GM18511 (cell line): ENCODE data around the gene MAP4K2.
"Not testable (repeated sequence)": the region's sequence is repeated elsewhere in the genome, so short reads cannot be mapped to it uniquely, and the experiment has no call there.

ENCODE experiments used
- ATAC-seq: cut with Tn5 transposase; IDR thresholded peaks from one replicate; pipeline ENCODE4 v1.9.1; 2021; ENCODE audit warnings: mild to moderate bottlenecking, moderate library complexity; ENCODE audit not compliant: unreplicated experiment

The MAP4K2 gene

DNA sequence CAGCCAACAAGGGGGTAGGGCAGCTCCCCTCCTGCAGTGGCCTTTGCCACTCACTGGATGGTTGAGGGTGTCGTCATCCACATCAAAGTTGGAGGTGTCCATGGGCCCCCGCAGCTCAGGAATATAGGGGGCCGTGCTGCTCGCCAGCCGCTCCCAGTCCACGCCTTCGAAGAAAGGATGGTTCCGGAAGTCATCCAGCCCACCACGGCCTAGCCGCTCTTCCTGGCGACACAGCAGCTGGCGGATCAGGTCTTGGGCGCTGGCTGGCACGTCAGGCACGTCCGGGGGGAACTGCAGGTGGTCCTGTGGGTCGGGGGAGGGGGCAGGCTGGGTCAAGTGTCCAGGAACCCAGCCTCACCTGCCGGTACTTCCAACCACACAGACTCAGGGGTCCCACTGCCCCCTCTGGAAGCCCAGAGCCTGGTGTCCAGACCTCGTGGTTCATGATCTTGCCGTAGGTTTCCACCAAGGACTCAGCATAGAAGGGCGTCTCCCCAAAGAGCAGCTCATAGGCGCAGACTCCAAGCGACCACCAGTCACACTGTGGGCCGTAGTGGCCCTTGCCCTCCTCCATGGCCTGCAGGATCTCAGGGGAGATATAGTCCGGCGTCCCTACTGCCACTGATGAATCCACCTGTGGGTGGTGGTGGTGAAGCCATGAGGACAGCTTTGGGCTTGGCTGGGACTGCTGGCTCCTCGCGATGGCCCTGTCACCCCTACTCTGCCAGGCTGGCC lies 35.8 kb upstream of the MAP4K2 start:
- no peak for ATAC-seq

DNA sequence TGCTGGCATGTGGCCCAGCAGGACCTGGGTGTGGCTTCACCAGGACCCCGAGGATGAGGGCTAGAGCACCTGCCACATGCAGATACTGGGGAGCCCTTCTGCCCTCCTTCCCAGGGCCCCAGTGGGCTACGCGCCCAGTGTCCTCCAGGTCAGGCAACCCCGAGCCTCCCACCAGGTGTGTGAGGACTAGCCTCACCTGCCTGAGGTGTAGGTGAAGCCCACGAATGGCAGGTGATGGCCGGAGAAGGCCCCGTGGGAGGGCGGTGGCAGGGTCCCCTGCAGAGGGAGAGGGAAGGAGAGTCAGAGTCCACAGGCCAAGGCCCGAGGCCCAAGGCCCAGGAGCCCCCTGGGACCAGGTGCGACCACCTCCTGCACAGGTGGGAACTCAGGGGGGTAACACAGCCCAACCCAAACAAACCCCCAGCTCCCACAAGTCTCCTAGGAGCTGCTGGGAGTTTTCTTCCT lies 34.9 kb upstream of the MAP4K2 start:
- ATAC-seq: no peak

DNA sequence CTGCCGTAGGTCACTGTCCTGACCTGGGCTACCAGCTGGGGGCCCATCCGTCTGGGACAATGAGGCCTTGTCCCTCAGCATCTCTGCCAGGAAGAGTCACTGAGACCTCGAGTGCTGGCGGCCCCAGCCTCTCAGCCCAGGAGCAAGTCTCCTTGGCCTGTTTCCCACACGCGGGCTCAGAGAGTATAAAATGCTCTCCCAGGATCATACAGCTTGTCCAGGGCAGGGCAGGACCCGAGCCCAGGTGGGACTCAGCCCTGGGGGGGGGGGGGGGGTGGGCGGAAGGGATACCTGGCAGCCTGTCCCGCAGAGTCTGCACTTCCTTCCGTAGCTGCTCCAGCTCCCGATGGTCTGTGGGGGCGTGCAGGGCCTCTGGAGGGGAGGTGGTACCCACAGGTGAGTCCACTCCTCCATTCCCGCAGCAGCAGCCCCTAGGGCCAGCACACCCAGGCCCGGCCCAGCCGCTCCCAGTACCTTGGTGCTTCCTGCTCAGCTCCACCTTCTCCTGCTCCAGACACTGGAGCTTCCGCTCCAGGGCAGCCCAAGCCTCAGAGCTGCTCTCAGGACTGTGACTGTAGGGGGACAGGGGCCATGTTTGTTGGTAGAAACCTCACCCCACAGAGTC lies 33.5 kb upstream of the MAP4K2 start:
- ATAC-seq: no peak

DNA sequence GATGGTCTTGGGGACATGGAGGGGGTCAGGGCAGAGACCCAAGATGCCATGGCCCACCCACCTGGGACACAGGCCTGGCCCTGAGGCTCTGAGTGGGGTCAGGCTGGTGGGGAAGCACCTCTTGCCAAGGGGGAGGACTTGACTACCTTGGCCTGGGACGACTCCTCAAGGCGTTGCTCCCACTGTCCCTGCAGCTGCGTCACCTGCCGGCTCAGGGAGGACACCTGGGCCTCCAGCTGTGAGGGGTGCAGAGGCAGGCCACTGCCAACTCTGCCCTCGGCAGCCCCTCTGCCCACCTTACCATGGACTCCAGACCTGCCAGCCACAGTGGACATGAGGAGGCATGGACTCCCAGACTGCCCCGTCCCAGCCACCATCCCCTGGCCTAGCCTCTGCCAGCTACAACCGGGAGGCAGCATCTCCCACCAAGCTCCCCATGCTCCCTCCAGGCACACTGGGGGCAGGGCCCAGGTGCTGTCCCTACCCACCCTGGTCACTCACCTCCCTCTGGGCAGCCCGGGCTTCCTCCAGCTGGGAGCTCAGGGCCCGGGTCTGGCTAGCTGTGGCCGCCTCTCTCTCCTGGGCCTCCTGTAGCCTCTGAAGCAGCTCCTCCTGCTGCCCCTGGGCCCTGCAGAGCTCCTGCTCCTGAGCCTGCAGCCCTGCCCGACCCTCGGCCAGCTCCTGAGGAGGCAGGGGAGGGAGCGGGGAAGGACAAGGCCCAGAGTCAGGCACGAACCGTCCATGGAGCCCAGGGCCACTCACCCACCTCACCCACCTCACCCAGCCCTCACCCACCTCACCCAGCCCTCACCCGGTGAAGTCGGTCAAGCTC lies 32.8 kb upstream of the MAP4K2 start:
- ATAC-seq: no peak

DNA sequence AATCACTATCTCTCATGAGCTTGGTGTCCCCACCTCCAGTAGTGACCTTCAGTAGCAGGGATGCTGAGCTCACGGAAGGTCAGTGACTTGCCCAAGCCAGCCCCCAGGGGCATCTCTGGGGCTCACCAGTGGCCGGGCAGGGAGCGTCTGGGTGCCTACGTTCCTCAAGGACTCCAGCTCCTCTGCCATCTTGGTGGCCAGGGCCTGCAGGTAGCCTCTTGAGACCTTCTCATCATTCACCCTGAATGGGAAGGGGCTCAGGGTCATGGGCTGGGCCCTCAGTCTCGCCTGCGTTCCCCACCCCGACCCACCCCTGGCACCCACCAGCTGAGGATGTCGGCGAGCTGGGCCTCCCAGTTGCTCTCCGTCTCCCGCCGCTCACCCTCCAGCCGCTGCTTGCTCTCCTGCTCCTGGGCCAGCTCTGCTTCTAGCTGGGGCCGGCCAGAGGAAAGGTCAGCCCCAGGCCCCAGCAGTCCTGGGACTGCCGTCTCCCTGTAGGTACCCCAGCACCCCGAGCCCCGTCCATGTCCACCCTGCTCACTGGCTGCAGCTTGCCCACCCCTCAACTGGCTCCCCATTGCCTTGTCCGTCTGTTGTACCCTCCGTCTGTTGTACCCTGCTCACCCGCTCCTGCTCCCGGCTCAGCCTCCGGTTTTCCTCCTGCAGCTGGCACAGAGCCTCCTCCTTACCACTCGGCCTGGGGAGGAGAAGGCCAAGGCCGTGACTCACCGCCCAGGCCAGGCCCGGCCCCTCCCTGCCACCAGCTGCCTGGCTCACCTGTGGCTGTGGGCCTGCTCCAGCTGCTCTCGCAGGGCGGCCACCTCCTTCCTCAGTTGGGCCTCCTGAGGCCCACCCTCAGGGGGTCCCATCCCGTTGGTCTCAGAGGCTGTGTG lies 32.0 kb upstream of the MAP4K2 start:
- ATAC-seq: no peak

DNA sequence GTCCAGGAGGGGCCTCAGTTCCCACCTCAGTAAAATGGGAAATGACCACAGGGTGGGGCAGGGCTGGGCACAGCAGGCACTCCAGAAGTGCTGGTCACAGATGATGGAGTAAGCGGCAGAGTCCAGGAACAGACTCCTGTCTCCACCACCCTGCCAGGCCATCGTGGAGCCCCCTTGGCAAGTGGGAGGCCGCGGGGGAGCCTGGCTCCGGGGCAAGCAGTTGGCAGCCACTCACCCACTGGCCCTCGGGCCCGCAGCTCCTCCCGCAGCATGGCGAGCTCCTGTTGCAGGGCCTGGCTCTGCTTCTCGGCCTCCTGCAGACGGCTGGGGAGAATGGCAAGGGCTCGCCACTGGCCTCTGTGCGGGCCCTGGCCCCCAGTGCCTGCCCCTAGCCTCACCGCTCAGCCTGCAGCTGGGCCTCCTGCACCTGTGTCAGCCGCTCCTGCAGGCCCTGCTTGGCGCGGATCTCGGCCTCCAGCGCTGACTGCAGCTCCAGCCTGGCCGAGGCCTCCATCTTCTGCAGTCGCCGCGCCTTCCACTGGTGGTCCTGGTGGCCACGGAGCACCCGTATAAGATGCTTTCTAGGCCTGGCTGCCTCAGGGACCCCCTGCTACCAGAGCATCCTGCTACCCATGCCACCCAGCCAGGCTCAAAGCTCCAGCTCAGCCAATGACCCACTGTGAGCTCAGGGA lies 31.2 kb upstream of the MAP4K2 start:
- ATAC-seq: no peak

DNA sequence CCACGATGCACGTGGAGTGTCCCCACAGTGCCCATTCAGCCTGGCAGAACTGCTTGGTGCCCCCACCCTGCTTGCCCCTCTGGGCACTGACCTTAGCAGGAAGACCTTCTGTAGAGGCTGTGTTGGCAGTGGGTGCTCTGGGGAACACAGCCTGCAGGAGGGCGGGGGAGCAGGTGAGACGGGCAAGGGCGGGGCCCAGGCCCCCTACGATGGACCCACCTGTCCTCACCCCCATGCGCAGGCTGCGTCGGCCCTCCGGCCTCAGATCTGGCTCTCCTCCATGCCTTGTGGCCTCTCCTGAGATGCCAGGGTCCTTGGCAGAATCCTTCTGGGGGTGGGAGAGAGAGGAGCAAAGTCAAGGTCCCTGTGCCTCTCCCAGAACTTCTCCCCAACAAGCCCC lies 30.5 kb upstream of the MAP4K2 start:
- no peak for ATAC-seq

DNA sequence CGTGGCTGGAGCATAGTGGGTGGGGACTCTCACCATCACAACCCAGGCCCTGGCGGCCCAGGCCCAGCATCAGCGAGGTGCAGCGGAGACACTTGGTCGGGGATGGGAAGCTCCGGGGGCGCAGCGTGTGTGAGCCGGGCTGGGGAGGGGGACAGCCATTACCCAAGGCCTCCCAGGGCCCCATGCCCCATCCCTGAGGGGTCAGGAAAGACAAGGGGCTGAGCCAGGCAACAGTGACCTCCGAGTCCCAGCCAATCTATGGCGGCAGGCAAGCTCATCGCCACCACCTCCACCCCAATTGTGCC lies 30.1 kb upstream of the MAP4K2 start:
- no peak for ATAC-seq

DNA sequence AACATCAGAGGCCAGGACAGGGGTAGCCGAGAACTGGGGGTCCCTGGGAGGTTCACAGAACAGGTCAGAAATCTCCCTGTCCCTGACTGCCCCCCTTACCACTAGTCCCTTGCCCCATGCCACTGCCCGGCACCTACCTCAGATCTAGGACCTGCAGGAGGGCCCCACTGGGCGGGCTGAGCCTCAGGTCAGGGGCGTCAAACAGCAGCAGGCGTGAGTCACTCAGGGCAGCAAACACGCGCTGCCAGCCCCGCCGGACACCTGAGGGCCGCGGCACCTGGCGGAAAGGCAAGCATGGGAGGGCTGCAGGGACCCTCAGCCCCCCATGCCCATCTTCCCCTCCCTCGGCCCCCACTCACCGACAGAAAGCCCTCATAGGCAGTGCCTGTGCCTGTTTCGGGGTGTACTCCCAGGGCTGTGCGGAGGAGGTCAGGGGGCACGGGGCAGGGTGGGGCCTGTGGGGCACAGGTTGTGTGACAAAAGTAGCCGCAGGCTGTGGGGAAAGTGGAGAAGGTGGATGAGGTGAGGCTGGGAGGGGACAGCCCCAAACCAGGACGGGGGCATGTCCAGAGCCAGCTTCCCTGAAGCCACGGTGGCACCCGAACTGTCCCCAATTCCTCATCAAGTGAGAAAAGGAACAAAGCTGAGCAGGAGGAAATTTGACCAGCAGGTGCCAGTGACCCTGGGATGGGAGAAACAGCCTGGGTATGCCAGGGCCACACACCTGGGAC lies 29.6 kb upstream of the MAP4K2 start:
- no peak for ATAC-seq

DNA sequence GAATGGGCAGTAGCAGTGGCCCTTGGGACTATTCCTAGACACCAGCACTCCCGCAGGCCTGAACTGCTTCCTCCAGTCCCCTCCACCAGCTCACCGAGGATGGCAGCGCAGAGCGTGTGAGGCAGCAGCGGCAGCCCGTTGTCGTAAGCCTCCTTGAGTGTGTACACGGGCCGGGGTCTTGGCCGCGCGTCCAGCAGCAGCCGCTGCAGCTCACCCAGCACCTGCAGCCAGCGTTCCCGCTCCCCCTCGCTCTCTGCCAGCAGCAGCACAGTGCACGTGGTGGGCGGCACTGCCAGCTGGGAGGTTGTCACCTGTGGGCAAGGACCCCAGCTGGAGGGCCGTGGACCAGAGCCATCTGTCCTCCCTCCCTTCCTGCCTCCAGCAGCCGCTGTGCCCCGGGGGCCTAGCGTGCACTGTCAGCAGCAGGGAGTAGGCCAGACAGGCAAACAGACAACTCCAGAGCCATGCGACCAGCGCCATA lies 28.4 kb upstream of the MAP4K2 start:
- no peak for ATAC-seq

DNA sequence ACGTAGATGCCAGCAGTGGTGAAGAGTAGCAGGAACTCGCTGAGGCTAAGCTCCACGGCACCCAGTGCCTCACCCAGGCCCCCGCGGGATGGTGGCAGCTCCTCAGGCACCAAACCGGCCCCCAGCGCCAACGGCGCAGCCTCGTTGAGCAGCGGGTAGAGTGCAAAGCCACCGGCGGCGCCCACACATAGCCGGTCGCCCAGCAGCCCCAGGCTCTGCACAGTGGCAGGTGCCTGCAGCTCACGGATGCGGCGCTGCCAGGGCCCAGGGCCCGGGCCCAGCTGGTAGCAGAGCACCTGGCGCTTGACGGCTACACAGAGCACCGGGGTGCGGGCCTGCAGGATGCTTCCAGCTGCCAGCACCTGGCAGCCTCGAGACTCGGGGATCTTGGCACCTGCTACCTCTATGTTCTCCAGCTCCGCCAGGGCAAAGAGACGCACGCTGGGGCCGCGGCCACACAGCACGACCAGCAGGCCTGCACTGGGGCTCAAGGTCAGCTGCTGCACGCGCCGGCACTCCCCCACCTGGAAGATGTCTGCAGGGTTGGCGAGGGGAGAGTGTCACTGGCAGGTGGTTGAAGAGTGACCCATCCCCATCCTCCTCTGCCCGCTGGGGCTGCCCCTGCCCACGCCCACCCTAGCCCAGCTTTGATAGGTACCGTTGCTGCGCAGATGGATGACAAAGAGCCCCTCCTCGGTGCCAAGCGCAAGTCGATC lies 26.7 kb upstream of the MAP4K2 start:
- no peak for ATAC-seq

DNA sequence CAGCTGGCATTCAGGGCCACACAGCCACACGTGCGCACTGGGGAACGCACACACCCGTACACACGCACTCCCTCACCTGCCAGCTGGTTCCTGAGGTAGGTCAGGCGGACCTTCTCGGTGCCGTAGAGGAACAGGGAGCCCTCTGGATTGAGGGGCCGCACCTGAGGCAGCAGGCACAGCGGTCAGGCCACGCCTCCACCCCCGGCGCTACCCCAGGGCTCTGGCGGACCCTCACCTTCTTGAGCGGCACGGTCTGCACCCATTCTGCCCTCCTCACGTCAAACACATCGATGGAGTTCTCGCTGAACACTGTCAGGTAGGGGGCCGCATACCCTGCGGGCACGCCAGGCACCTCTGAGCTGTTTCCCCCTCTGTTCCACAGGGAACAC lies 24.4 kb upstream of the MAP4K2 start:
- ATAC-seq: no peak

DNA sequence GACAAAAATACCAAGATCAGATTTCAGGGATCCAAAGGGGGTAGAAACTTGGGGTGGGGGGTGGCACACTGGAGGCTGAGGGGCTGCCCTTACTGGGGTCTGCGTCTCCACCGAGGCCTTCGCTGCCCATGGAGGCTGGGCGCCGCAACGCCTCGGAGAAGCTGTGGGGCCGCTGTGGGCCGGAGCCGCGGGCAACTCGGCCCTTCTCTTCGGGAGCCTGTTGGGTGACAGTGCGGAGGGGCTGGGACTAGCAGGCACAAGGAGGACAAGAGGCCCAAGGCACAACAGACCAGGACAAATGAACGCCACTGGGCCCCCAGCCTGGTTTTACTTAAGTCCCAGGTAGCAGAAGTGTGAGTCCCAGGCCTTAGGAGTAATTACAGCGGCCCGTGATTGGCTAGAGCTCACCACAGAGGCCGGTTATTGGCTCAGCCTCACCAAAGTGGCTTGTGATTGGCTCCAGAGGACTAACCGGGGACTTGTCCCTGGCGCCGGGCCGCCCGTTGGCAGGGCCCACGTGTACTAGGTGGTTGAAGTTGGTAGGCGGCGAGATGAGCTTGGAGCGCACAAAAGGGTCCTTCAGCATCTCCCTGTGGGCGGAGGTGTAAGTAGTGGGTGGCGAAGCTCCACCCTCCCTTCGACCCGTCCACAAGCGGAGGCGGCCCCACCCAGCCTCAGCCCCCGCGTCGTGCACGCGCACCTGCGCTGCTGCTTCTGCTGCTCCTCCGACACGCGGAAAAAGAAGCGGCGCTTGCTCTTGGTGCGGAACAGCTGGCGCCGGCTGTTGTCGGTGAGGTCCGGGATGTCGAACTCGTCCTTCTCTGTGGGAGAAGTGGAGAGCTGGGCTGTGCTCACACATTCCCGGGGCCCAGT lies 23.8 kb upstream of the MAP4K2 start:
- ATAC-seq: no peak

DNA sequence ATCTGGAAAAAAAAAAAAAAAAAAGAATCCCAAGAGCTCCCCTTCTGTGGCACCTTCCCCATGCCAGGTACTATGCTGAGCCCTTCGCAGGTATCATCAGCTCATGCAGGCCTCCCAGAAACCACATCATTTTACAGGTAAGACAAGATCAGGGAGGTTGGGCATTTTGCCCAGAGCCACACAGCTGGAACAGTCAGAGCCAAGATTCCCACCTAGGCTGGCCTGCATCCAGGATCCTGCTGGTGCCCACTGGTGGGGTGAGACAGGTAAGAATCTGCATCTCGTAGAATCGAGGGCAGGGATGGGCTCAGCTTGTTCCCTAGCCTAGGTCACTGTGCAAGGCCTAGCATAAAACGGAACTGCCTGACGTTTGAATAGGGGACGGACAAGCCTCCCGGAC lies 23.0 kb upstream of the MAP4K2 start:
- ATAC-seq: no peak

DNA sequence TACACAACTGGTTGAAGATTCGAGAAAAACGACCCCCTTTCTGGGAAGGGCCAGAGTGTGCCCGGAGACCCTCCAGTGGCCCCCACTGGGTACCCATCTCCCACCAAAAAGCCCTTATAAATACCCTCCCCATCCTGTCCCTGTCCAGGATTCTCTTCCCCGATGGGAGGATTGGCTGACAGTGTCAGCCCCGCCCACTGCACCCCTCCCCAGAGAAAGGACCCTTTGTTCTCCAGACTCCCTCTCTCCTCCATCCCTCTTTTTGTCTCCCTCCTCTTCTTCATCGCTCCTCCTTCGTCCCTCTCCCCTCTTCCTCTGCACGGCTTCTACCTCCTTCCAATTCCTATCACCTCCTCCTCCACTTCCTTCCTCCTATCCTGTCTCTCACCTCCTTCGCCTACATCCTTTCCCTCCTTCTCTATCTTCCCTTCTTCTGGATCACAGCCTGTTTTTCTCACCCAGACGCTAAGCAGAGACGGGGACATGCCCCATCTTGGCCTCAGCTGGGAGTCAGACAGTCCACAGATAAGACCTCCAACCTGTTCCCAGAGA lies 20.6 kb upstream of the MAP4K2 start:
- no peak for ATAC-seq

DNA sequence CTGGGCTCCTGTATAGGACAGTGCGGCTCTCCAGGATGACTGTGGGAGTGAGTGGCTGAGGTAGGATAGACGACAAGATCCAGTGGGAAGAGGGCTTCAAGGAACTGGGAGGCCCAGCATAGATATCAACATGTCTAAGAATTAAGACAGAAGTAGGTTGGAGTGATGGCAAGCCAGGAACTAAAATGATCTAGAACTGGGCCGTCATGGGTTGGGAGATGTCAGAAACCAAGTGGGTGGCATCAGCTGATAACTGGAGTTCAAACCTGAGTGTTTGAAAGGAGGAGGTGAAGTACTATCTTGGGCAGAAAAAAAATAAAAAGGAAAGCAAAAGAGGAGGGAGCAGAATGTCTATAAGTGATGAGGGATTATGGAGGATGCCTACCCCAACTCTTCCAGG lies 14.5 kb upstream of the MAP4K2 start:
- no peak for ATAC-seq

DNA sequence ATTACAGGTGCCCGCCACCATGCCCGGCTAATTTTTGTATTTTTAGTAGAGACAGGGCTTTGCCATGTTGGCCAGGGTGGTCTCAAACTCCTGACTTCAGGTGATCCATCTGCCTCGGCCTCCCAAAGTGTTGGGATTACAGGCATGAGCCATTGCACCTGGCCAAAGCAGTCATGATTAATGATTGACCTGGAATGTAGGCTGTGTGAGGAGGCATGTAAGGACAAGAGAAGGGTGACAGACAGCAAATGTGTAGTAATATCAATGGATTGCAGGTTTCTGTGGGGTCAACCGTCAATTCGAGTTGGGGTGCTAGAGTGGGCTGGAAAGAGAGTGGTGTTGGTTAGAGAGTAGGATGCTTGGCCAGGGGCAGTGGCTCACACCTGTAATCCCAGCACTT lies 12.4 kb upstream of the MAP4K2 start:
- ATAC-seq: not testable (repeated sequence)

DNA sequence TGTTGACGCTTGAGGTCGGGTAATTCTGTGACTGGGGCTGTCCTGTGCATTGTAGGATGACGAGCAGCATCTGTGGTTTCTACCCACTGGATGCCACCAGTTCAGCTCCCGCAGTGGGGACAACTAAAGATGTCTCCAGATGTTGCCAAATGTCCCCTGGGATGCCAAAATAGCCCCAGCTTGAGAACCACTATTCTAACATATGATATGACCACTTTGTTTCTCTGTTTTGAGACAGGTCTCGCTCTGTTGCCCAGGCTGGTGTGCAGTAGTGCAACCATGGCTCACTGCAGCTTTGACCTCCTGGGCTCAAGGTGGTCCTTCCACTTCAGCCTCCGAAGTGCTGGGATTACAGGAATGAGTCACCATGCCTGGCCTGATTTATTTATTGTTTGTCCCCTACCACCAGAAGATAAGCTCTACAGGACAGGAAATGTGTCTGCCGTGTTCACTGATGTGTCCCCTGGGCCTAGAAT lies 11.7 kb upstream of the MAP4K2 start:
- peak; percentile 76 for ATAC-seq
